Mucosa of descending colon (tissue), 3 donors: Measurements from ENCODE around the gene TGFB2. TPM values are rescaled to one million over a fixed set of nuclear protein-coding genes. Genes with fewer than 3 reads are reported as not detected.

Experiments used
- ATAC-seq: fragments of 200-7000 bp; cut with Tn5 transposase; one replicate; pipeline ENCODE4 v1.9.1; 2020; ENCODE audit warnings: mild to moderate bottlenecking, moderate library complexity
- DNase-seq, 3 donors: peaks; one replicate each; pipeline ENCODE4 v3.0.0-alpha.2; 2020
- H3K36me3 ChIP-seq: fragments of 200-600 bp; one replicate; pipeline ENCODE4 v1.8.0; 2021; ENCODE audit warnings: low read depth, mild to moderate bottlenecking
- H3K4me1 ChIP-seq: fragments of 200-600 bp; one replicate; pipeline ENCODE4 v1.8.0; 2021; ENCODE audit warnings: low read depth, mild to moderate bottlenecking
- H3K4me3 ChIP-seq: fragments of 200-600 bp; one replicate; pipeline ENCODE4 v1.8.0; 2021; ENCODE audit warnings: mild to moderate bottlenecking
- H3K9me3 ChIP-seq: fragments of 200-600 bp; one replicate; pipeline ENCODE4 v1.8.0; 2021; ENCODE audit warnings: mild to moderate bottlenecking
- intact Hi-C, 2 donors: fragments of 100-400 bp; cut with DNase I in 1 of 2; cut with micrococcal nuclease in 1 of 2; formaldehyde crosslinking; loops; one replicate each; pipeline versions ENCODE4 v1.11.0 to v1.11.1; 2022; cut with DNase I, micrococcal nuclease
- long read RNA-seq, 2 donors: library from polyadenylated mRNA; unstranded; transcript quantifications; one replicate each; pipeline ENCODE4 v2.0.0, GENCODE V29; 2019 to 2021
- total RNA-seq, 3 donors: library from RNA; stranded (reverse); fragmentation: NEBNext Ultra II Directional in 2 of 3; extraction: Animal tissue kit (Norgen Biotek cat#: 25700) in 2 of 3; gene quantifications; one replicate each; pipeline versions ENCODE4 v1.2.1 to v1.2.4, GENCODE V29; 2021 to 2023
- TF ChIP-seq, protein P1 (sequence below): fragments of 200-600 bp; IDR thresholded peaks from one replicate; pipeline ENCODE4 v1.8.0; 2022; ENCODE audit warnings: antibody characterized with exemption, mild to moderate bottlenecking
- donor health status: DM: no; HTN: no; CAD: no; lungs with moderate emphysema.
- donor health status: DM: no; HTN: no; CAD: no.
- donor health status: DM: no; HTN: yes; CAD: no.

TGFB2 gene
- total RNA-seq = 1 to 10 TPM in 1 of 3 donors, under 1 TPM in 2; 0.09 to 8.5 (median 0.48) TPM
- long read RNA-seq, donor 1, full-length matches to known transcripts = 2 of 3 reads
- long read RNA-seq, donor 1, partial matches to known transcripts = 1 of 3 reads
- long read RNA-seq, donor 1, other reads (novel, unspliced or antisense) = 0 of 3 reads
- long read RNA-seq, donor 2 = 0 reads

DNA sequence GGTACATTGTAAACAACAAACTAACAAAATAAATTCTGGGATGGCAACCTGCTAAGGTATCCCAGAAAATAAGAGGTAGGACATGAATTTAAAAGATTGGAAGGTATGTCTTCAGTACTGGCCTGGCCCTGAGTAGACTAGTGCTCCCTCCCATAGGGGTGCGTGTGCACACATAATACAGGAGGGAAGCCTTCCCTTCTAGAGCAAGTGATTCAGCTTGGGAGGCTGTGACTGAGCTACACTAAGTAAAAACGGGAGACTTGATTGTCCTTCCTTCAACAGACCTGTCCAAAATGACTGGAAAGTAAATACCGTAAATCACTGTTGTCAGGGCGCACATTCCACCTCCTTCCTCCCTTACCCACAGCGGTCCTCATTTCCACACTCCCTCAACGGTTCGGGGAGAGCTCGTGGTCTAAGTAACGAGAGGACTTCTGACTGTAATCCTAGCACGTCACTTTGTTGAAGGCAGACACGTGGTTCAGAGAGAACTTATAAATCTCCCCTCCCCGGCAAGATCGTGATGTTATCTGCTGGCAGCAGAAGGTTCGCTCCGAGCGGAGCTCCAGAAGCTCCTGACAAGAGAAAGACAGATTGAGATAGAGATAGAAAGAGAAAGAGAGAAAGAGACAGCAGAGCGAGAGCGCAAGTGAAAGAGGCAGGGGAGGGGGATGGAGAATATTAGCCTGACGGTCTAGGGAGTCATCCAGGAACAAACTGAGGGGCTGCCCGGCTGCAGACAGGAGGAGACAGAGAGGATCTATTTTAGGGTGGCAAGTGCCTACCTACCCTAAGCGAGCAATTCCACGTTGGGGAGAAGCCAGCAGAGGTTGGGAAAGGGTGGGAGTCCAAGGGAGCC, at the start of gene TGFB2:
Gene TGFB2 (plus strand): TSS at position 523 of the 859 bp plus-strand sequence. CDS start 1,366 bp downstream, outside the sequence.
- no peak within 1 kb of the TSS for H3K4me3 ChIP-seq
- DNase-seq (peak in 1 of 3 donors; percentile 37), ATAC-seq (peak; percentile 46)
- H3K4me1 ChIP-seq = peaks cover 13% of the 10 kb centered on the region
- intact Hi-C loops = no loop called here
- H3K36me3 ChIP-seq = no peaks in the 10 kb centered on the region
- no peaks in the 10 kb centered on the region for H3K9me3 ChIP-seq
- TF ChIP-seq, protein P1, sequence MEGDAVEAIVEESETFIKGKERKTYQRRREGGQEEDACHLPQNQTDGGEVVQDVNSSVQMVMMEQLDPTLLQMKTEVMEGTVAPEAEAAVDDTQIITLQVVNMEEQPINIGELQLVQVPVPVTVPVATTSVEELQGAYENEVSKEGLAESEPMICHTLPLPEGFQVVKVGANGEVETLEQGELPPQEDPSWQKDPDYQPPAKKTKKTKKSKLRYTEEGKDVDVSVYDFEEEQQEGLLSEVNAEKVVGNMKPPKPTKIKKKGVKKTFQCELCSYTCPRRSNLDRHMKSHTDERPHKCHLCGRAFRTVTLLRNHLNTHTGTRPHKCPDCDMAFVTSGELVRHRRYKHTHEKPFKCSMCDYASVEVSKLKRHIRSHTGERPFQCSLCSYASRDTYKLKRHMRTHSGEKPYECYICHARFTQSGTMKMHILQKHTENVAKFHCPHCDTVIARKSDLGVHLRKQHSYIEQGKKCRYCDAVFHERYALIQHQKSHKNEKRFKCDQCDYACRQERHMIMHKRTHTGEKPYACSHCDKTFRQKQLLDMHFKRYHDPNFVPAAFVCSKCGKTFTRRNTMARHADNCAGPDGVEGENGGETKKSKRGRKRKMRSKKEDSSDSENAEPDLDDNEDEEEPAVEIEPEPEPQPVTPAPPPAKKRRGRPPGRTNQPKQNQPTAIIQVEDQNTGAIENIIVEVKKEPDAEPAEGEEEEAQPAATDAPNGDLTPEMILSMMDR = no peak

DNA sequence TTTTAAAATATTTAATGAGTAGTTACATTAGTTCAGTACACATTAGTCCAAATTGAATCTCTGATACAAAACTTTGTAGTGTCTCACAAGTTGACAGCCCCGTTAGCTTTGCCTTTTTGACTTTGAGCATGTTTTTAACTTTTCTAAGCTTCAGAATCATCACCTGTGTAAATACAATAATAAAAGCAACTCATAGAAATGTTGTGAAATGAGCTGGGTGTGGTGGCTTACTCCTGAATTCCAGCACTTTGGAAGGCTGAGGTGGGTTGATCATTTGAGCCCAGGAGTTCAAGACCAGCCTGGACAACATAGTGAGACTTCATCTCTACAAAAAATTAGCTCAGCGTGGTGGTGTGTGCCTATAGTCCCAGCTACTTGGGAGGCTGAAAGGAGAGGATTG, 49.0 kb upstream of the TGFB2 start:
- DNase-seq (no peak), ATAC-seq (no peak)
- H3K4me1 ChIP-seq = peaks cover 4% of the 10 kb centered on the region
- no peaks in the 10 kb centered on the region for H3K36me3 ChIP-seq
- no peaks in the 10 kb centered on the region for H3K9me3 ChIP-seq
- H3K4me3 ChIP-seq = no peak overlapping the region
- intact Hi-C loops = no loop called here
- TF ChIP-seq, protein P1 = no peak

DNA sequence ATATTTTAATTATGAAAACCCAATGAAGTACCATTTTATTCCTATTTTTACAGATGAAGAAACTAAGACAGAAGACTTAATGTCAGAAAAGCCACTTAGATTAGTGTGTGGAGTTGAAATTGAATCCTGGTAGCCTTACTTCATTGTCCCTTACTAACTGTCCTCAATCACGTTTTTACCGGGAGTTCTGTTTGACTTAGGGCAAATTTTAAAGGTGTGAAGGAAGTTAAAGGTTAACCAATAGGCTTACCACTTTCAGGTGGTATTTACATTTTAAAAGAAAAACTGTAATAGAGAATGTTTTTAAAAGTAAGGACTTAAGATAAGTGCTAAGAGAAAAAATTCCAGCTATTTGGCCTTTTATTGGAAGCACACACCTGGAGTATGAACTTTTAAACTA, 47.7 kb upstream of the TGFB2 start:
- H3K9me3 ChIP-seq = no peaks in the 10 kb centered on the region
- H3K36me3 ChIP-seq = no peaks in the 10 kb centered on the region
- intact Hi-C loops = no loop called here
- ATAC-seq (no peak), DNase-seq (no peak)
- H3K4me3 ChIP-seq = no peak overlapping the region
- peaks cover 4% of the 10 kb centered on the region for H3K4me1 ChIP-seq
- TF ChIP-seq, protein P1 = no peak

DNA sequence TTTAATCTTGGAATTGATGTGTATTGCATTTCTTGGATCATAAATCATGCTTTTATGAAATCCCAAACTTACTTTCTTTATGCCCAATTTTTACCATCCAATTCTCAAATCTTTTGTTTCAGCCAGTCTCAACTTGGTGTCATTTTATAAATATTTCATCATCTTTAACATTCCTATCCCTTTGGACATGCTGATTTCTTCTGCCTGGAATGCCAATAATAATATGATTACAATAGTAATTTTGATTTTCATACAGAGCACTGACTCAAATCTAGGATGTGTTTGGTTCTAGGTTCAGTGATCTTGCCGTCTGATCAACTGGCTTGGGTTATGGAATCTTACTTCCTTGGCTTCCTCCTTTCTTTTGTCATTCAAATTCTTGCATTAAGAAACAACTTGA, 47.3 kb upstream of the TGFB2 start:
- H3K9me3 ChIP-seq = no peaks in the 10 kb centered on the region
- H3K4me1 ChIP-seq = peaks cover 4% of the 10 kb centered on the region
- ATAC-seq (no peak), DNase-seq (no peak)
- intact Hi-C loops = no loop called here
- TF ChIP-seq, protein P1 = no peak
- no peak overlapping the region for H3K4me3 ChIP-seq
- H3K36me3 ChIP-seq = no peaks in the 10 kb centered on the region

DNA sequence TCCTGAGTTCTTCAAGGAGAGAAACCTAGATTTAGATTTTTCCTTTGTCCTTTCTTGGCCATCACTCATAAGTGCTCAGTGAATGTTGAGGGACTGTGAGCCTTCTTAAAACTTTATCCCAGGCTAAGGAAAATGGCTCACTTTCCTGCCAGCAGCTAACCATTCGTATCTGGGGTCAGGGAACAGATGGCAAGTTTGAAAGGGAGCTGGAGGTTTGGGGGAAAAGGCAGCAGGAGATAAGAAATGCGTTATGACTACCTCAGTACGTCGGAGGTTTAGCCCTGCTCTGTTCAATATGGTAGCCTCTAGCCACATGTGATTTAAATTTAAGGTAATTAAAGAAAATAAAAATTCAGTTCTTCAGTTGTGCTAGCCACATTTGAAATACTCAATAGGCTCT, 46.7 kb upstream of the TGFB2 start:
- DNase-seq (no peak), ATAC-seq (no peak)
- Histone ChIP-seq H3K4me1 (peaks cover 4% of the 10 kb centered on the region), H3K36me3 (no peaks in the 10 kb centered on the region), H3K4me3 (no peak overlapping the region), H3K9me3 (no peaks in the 10 kb centered on the region)
- TF ChIP-seq, protein P1 = no peak
- intact Hi-C loops = no loop called here
